Esophagus muscularis mucosa (tissue), 4 donors: ENCODE measurements around the gene DIDO1. TPM values are rescaled to one million over a fixed set of nuclear protein-coding genes. Genes with fewer than 3 reads are reported as not detected.

Experiments
- DNase-seq: peaks from one replicate; pipeline ENCODE4 v3.0.0-alpha.2; 2017; ENCODE audit errors: extremely low spot score
- H3K27ac ChIP-seq, 4 donors: fragments of 200-600 bp; sonication (generic); replicated peaks in 1 of 4; 1 replicate in 3 of 4; 2 replicates in 1 of 4; pipeline ENCODE4 v1.5.1; 2016 to 2019; ENCODE audit warnings: mild to moderate bottlenecking in 1 of 4
- H3K27me3 ChIP-seq, 4 donors: fragments of 200-600 bp; sonication (generic); one replicate each; pipeline versions ENCODE4 v1.5.1 to v1.6.0; 2016 to 2019
- H3K36me3 ChIP-seq, 4 donors: fragments of 200-600 bp; sonication (generic); one replicate each; pipeline ENCODE4 v1.5.1; 2016 to 2019
- H3K4me1 ChIP-seq, 4 donors: fragments of 200-600 bp; sonication (generic); one replicate each; pipeline ENCODE4 v1.5.1; 2016 to 2019
- H3K4me3 ChIP-seq, 4 donors: fragments of 200-600 bp; sonication (generic); 1 replicate in 2 of 4; 2 replicates in 2 of 4; pipeline ENCODE4 v1.5.1; 2016 to 2019; ENCODE audit warnings: mild to moderate bottlenecking in 4 of 4, moderate library complexity in 1 of 4
- H3K9me3 ChIP-seq, 4 donors: fragments of 200-600 bp; sonication (generic); 1 replicate in 3 of 4; 2 replicates in 1 of 4; pipeline ENCODE4 v1.5.1; 2016 to 2019
- CTCF ChIP-seq, 3 experiments: fragments of 200-600 bp in 2 of 3; fragments of 450-650 bp in 1 of 3; sonication (generic) in 2 of 3; IDR thresholded peaks; one replicate each; pipeline ENCODE4 v1.5.1; 2017 to 2019; ENCODE audit warnings: antibody characterized with exemption in 3 of 3, mild to moderate bottlenecking in 2 of 3, moderate library complexity in 1 of 3
- EP300 ChIP-seq: sonication (generic); formaldehyde crosslinking; IDR thresholded peaks from one replicate; pipeline ENCODE4 v1.6.1; 2017; ENCODE audit warnings: antibody characterized with exemption
- POLR2A ChIP-seq: fragments of 450-650 bp; IDR thresholded peaks from one replicate; pipeline ENCODE4 v1.6.1; 2017; ENCODE audit warnings: antibody characterized with exemption, moderate library complexity, mild to moderate bottlenecking, low read depth
- POLR2AphosphoS5 ChIP-seq, 2 donors: sonication (generic); formaldehyde crosslinking; IDR thresholded peaks; one replicate each; pipeline ENCODE4 v1.6.1; 2017; ENCODE audit warnings: antibody characterized with exemption in 2 of 2
- WGBS: methylation state at CpG from one replicate; pipeline ENCODE4 v1.1.5; 2018; 5-methylcytosine and 5-hydroxymethylcytosine counted together
- intact Hi-C: fragments of 100-400 bp; cut with DNase I; formaldehyde crosslinking; loops from one replicate; pipeline ENCODE4 v1.15.1; 2023
- total RNA-seq, 4 donors: library from RNA; depleted of rRNA; stranded (reverse); fragments of >200 nt; gene quantifications; one replicate each; pipeline versions ENCODE4 v1.1.0 to v1.2.1, GENCODE V29; 2016

The DIDO1 gene
- total RNA-seq, 4 donors from 2014 or later, result 48.9 to 61.6 (median 55.7) TPM

- no peaks in the 10 kb centered on the region for H3K9me3 ChIP-seq
- TF ChIP-seq POLR2AphosphoS5 (IDR thresholded peaks at IDR 0.05) (no peak), EP300 (no peak), POLR2A (no peak), CTCF (IDR thresholded peaks at IDR 0.05) (no peak)
- peaks cover 29 to 37% (median 32%) of the 10 kb centered on the region in 4 donors for H3K4me1 ChIP-seq
- WGBS, result 71% methylated on average over 5 of the region's 7 CpGs
- H3K4me3 ChIP-seq, result no peak overlapping the region
- no peak for DNase-seq
- H3K27ac ChIP-seq, result no peak overlapping the region
- no peaks in the 10 kb centered on the region for H3K27me3 ChIP-seq
- intact Hi-C loops, result loop anchor here (5.0 kb wide), 1 partner anchor 104 kb away; the partner anchor contains the start of gene BHLHE23
- H3K36me3 ChIP-seq, result peaks cover 58 to 74% (median 68%) of the 10 kb centered on the region in 4 donors
Measured at GRCh38 chr20:62902926-62903615, 23.2 kb downstream of the DIDO1 start.

DNA sequence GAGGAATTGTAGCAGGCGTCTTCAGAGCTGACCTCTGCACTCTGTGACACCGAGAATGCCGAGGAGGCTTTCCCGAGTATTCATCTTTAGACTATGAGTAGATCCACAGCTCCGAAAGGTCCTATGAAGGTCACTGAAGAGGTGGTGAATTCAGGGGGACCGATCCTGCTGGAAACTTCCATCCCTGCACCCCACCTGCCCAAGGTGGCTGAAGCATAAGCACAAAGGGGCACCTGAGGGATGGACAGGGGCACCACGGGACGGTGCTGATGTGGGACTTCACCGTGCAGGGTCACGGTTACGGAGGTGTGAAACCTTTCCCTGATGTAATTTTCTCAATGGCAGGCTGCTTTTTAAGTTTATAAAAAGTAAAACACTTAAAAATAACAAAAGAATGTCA, 24.4 kb downstream of the DIDO1 start:
- no peak overlapping the region for H3K4me3 ChIP-seq
- H3K9me3 ChIP-seq, result no peaks in the 10 kb centered on the region
- no peaks in the 10 kb centered on the region for H3K27me3 ChIP-seq
- 91% methylated on average over 11 of the region's 11 CpGs for WGBS
- no peak for TF ChIP-seq POLR2A
- no peak for TF ChIP-seq POLR2AphosphoS5 (IDR thresholded peaks at IDR 0.05)
- TF ChIP-seq CTCF (IDR thresholded peaks at IDR 0.05), result no peak
- no peak for TF ChIP-seq EP300
- no peak overlapping the region for H3K27ac ChIP-seq
- intact Hi-C loops, result loop anchor here (5.0 kb wide), 1 partner anchor 105 kb away; the partner anchor contains the start of gene BHLHE23
- peaks cover 46 to 63% (median 56%) of the 10 kb centered on the region in 4 donors for H3K36me3 ChIP-seq
- peaks cover 28 to 34% (median 30%) of the 10 kb centered on the region in 4 donors for H3K4me1 ChIP-seq
- DNase-seq, result no peak

GRCh38 chr20:62900692-62901584, 25.4 kb downstream of the DIDO1 start:
- Histone ChIP-seq H3K4me3 (no peak overlapping the region), H3K4me1 (peaks cover 24 to 34% (median 29%) of the 10 kb centered on the region in 4 donors), H3K27ac (peak overlapping the region in 2 of 4 donors; percentile 12 to 36), H3K27me3 (no peaks in the 10 kb centered on the region), H3K9me3 (no peaks in the 10 kb centered on the region), H3K36me3 (peaks cover 46 to 63% (median 51%) of the 10 kb centered on the region in 4 donors)
- 56% methylated on average over 20 of the region's 20 CpGs for WGBS
- no peak for TF ChIP-seq POLR2A
- no peak for TF ChIP-seq EP300
- no peak for TF ChIP-seq POLR2AphosphoS5 (IDR thresholded peaks at IDR 0.05)
- TF ChIP-seq CTCF (IDR thresholded peaks at IDR 0.05), result no peak
- intact Hi-C loops, result loop anchor here (5.0 kb wide), 1 partner anchor 106 kb away; the partner anchor contains the start of gene BHLHE23
- no peak for DNase-seq

DNA sequence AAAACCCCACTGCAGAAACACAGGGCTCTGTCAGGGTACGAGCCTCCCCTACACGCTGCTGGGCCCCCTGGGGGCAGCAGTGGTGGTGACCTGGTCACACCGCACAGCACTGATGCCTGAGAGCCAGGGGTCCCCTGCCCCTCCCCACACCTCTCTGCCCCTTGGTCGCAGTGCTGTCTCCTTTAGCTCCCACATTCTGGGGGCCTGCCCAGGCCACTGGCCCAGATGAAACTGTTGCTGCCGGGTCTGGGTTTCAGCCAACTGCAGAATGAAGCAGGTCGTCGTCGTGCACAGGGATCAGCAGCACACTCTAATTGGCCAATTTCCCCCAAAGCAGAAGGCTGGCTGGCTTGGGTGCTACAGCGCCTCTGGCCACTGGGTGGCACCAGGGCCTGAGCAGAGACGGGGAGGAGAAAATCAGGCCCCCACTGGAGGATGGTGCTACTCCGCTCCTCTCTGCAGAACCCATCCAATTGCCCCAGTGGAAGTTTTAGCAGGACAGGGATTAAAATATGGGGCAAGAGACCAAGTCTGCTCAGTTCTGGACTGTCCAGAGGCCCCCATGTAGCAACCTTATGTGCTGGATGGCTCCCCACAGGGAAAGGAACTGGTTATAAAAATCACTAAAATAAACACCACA, 26.1 kb downstream of the DIDO1 start:
- intact Hi-C loops, result loop anchor here (5.0 kb wide), 1 partner anchor 107 kb away; the partner anchor contains the start of gene BHLHE23
- peaks cover 22 to 34% (median 29%) of the 10 kb centered on the region in 4 donors for H3K4me1 ChIP-seq
- H3K4me3 ChIP-seq, result no peak overlapping the region
- H3K27ac ChIP-seq, result peak overlapping the region in 2 of 4 donors; percentile 22 to 36
- DNase-seq, result no peak
- H3K36me3 ChIP-seq, result peaks cover 40 to 63% (median 50%) of the 10 kb centered on the region in 4 donors
- no peaks in the 10 kb centered on the region for H3K27me3 ChIP-seq
- TF ChIP-seq POLR2AphosphoS5 (IDR thresholded peaks at IDR 0.05) (peak; percentile 59 to 64), EP300 (no peak), CTCF (IDR thresholded peaks at IDR 0.05) (peak; percentile 79 to 97 (median 93))
- no peaks in the 10 kb centered on the region for H3K9me3 ChIP-seq
- 3% methylated on average over 8 of the region's 11 CpGs for WGBS
